A673 (cell line): ENCODE measurements around the gene FHIT. TPM values are rescaled to one million over a fixed set of nuclear protein-coding genes. Genes with fewer than 3 reads are reported as not detected.

Experiments
- BruUV-seq: library from RNA; stranded (reverse); fragments of 400-500 nt; replicated peaks from 2 replicates; lab custom pipeline; 2021; lab: Mats Ljungman, UMichigan
- CTCF ChIA-PET: fragments of 300-600 bp; sonication (Branson Sonifier 250); formaldehyde crosslinking; loops from one replicate; lab custom pipeline; 2022; ENCODE audit warnings: antibody characterized with exemption; lab: Charles Lee
- POLR2A ChIA-PET: fragments of 300-600 bp; sonication (Branson Sonifier 250); formaldehyde crosslinking; loops from one replicate; lab custom pipeline; 2022; ENCODE audit warnings: antibody characterized with exemption; ENCODE audit not compliant: low non-redundant PET; lab: Charles Lee
- DNase-seq: peaks from one replicate; pipeline ENCODE4 v3.0.0-alpha.2; 2015; ENCODE audit warnings: low spot score
- H3K27ac ChIP-seq: fragments of 200-600 bp; sonication (generic); 2 replicates; pipeline ENCODE4 v1.5.1; 2016; ENCODE audit warnings: mixed run types, low read depth, mild to moderate bottlenecking, mixed read lengths, antibody characterized with exemption, low read length; ENCODE audit not compliant: poor library complexity, severe bottlenecking
- H3K27me3 ChIP-seq: fragments of 200-600 bp; sonication (generic); replicated peaks from 2 replicates; pipeline ENCODE4 v1.6.1; 2017; ENCODE audit warnings: mixed run types, low read depth, mild to moderate bottlenecking, mixed read lengths, antibody characterized with exemption, low read length; ENCODE audit not compliant: insufficient read depth, poor library complexity
- H3K36me3 ChIP-seq: fragments of 200-600 bp; sonication (generic); 2 replicates; pipeline ENCODE4 v1.6.1; 2016; ENCODE audit warnings: mixed run types, mild to moderate bottlenecking, mixed read lengths, antibody characterized with exemption, low read length; ENCODE audit not compliant: insufficient read depth, poor library complexity, severe bottlenecking
- H3K4me1 ChIP-seq: fragments of 200-600 bp; sonication (generic); 2 replicates; pipeline ENCODE4 v1.6.1; 2017; ENCODE audit warnings: mixed run types, mild to moderate bottlenecking, mixed read lengths, antibody characterized with exemption, low read length; ENCODE audit not compliant: insufficient read depth, poor library complexity, severe bottlenecking
- H3K4me3 ChIP-seq: fragments of 200-600 bp; sonication (generic); 2 replicates; pipeline ENCODE4 v1.5.1; 2016; ENCODE audit warnings: low read depth, mixed run types, mild to moderate bottlenecking, mixed read lengths, low read length; ENCODE audit not compliant: poor library complexity, severe bottlenecking
- H3K9me3 ChIP-seq: fragments of 200-600 bp; sonication (generic); 2 replicates; pipeline ENCODE4 v1.6.1; 2016; ENCODE audit warnings: mixed run types, low read depth, mild to moderate bottlenecking, mixed read lengths, antibody characterized with exemption, low read length; ENCODE audit not compliant: poor library complexity, severe bottlenecking
- EZH2 ChIP-seq: fragments of 200-600 bp; sonication (generic); IDR thresholded peaks from 2 replicates; pipeline ENCODE4 v1.6.1; 2017; ENCODE audit warnings: borderline replicate concordance, low read depth, mild to moderate bottlenecking, mixed read lengths, antibody characterized with exemption, low read length; ENCODE audit not compliant: poor library complexity, severe bottlenecking
- intact Hi-C: fragments of 100-400 bp; cut with micrococcal nuclease; formaldehyde crosslinking; loops from one replicate; pipeline ENCODE4 v1.10.0; 2022; ENCODE audit not compliant: unreplicated experiment
- total RNA-seq: library from RNA; stranded (reverse); gene quantifications from 2 replicates; pipeline ENCODE4 v1.2.3, GENCODE V29; 2021
- TF ChIP-seq, protein P1 (sequence below): fragments of 300-800, 200-600 bp; sonication (generic); conservative IDR thresholded peaks from 2 replicates; pipeline ENCODE4 v1.5.1; 2017; ENCODE audit warnings: low read depth, mild to moderate bottlenecking, antibody characterized with exemption, low read length, moderate library complexity, mixed read lengths

Gene FHIT
- total RNA-seq, 1 experiment from 2014 or later: not detected

DNA sequence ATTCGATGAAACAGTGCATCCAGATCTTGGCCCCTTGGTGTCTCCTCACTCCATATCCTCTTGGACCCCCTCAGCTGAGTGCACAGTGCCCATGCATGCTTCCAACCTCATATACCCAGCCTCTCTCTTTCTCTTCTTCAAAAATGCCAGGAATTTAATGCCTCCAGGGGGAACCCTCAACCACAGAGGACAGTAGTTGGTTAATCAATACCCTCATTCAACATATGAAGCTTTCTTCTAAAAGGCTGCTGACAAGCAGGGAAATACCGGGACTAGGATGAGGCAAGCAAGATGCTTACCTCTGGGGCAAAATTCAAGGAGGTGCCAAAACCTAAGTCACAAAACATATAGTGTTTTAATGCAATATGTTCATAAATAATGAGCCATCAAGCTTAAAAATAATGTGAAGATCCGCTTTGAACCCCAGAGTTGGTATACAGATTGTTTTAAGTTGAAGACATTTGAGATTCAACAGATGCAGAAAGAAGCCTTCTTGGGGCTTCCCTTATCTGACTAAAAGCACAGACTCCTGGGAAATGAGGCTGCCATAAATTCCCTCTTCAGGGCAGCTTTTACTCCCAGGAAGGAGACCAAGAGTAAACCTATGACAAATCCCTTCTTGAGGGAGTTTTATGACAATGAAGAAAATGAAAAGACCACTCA is 48.2 kb upstream of the FHIT start:
- Histone ChIP-seq H3K4me1 (no peaks in the 10 kb centered on the region), H3K27me3 (no peaks in the 10 kb centered on the region), H3K9me3 (no peaks in the 10 kb centered on the region), H3K4me3 (no peak overlapping the region), H3K36me3 (no peaks in the 10 kb centered on the region), H3K27ac (no peak overlapping the region)
- TF ChIP-seq, protein P1, sequence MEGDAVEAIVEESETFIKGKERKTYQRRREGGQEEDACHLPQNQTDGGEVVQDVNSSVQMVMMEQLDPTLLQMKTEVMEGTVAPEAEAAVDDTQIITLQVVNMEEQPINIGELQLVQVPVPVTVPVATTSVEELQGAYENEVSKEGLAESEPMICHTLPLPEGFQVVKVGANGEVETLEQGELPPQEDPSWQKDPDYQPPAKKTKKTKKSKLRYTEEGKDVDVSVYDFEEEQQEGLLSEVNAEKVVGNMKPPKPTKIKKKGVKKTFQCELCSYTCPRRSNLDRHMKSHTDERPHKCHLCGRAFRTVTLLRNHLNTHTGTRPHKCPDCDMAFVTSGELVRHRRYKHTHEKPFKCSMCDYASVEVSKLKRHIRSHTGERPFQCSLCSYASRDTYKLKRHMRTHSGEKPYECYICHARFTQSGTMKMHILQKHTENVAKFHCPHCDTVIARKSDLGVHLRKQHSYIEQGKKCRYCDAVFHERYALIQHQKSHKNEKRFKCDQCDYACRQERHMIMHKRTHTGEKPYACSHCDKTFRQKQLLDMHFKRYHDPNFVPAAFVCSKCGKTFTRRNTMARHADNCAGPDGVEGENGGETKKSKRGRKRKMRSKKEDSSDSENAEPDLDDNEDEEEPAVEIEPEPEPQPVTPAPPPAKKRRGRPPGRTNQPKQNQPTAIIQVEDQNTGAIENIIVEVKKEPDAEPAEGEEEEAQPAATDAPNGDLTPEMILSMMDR: no peak
- no peak for TF ChIP-seq EZH2
- ChIA-PET CTCF (no interaction called here), POLR2A (no interaction called here)
- intact Hi-C loops: no loop called here
- DNase-seq: no peak
- no TSS peak for BruUV-seq

DNA sequence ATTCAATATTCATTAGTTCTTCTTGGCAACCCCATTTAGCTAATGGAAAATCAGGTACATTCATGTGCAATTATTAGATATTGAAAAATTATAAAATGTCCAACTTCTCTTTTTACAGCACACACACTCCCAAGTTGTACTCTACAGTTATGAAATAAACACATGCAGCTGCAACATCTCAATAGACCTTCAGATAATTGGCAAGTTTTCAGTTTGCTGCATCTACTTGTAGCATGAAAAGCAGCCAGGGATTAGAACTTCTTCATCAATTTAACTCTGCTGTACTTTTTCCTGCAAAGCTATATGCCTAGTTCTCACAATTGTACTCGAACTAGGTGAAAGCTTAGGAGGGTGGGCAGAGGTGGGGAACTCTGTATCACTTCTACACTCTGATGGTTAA is 46.6 kb upstream of the FHIT start:
- TF ChIP-seq, protein P1: no peak
- no peak for TF ChIP-seq EZH2
- intact Hi-C loops: no loop called here
- no TSS peak for BruUV-seq
- no peaks in the 10 kb centered on the region for H3K9me3 ChIP-seq
- ChIA-PET POLR2A (no interaction called here), CTCF (no interaction called here)
- no peak overlapping the region for H3K27ac ChIP-seq
- DNase-seq: no peak
- H3K4me3 ChIP-seq: no peak overlapping the region
- no peaks in the 10 kb centered on the region for H3K4me1 ChIP-seq
- no peaks in the 10 kb centered on the region for H3K36me3 ChIP-seq
- no peaks in the 10 kb centered on the region for H3K27me3 ChIP-seq

DNA sequence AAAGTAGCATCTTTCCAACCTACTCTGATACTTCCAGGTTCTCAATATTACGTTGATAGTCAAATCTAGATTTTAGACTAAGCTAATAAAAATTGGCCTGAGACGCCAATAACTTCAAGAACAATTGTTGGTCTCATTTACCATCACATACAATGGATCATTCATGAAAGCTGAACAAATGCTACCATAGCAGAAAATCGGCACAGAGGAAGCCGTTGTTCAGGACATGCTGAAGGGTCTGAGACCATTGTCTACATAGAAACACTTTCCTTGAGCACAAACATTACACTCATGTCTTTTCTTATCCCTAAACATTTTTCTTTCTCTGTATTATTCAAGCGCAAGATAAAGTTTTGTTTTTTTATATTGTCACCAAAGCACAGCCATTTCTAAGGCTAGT is 37.2 kb upstream of the FHIT start:
- Histone ChIP-seq H3K4me3 (no peak overlapping the region), H3K4me1 (no peaks in the 10 kb centered on the region), H3K27me3 (no peaks in the 10 kb centered on the region), H3K9me3 (no peaks in the 10 kb centered on the region), H3K27ac (no peak overlapping the region), H3K36me3 (no peaks in the 10 kb centered on the region)
- ChIA-PET CTCF (no interaction called here), POLR2A (no interaction called here)
- no peak for DNase-seq
- intact Hi-C loops: no loop called here
- no TSS peak for BruUV-seq
- TF ChIP-seq EZH2: no peak
- TF ChIP-seq, protein P1: no peak
